ENCODE results near the gene GP9. TPM values are rescaled to one million over a fixed set of nuclear protein-coding genes. Genes with fewer than 3 reads are reported as not detected.

GP9 gene
- total RNA-seq, 1 donor: not detected

- TF ChIP-seq, protein P1, sequence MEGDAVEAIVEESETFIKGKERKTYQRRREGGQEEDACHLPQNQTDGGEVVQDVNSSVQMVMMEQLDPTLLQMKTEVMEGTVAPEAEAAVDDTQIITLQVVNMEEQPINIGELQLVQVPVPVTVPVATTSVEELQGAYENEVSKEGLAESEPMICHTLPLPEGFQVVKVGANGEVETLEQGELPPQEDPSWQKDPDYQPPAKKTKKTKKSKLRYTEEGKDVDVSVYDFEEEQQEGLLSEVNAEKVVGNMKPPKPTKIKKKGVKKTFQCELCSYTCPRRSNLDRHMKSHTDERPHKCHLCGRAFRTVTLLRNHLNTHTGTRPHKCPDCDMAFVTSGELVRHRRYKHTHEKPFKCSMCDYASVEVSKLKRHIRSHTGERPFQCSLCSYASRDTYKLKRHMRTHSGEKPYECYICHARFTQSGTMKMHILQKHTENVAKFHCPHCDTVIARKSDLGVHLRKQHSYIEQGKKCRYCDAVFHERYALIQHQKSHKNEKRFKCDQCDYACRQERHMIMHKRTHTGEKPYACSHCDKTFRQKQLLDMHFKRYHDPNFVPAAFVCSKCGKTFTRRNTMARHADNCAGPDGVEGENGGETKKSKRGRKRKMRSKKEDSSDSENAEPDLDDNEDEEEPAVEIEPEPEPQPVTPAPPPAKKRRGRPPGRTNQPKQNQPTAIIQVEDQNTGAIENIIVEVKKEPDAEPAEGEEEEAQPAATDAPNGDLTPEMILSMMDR (IDR thresholded peaks at IDR 0.05; ENCODE audit: insufficient read depth, low read length): no peak
- H3K4me3 ChIP-seq (ENCODE audit: low read depth, low read length): no peak overlapping the region
- DNase-seq (ENCODE audit: low read depth): no peak
These were observed 13.6 kb upstream of the GP9 start for GRCh38 chr3:129046732-129047552.

DNA sequence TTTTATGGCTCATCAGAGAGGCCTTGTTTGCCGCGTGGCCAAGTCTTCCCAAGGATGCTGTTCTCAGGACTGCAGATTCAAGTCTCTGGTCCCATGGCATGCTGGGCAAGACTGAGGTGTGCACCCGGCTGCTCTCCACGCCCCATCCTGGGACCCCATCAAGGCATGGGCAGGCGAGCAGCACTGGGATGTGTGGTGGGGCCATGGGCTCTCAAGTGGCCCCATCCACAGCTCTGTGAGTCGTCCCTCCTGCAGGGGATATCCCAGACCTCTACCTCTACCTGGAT lies 13.1 kb upstream of the GP9 start:
- no peak for DNase-seq (ENCODE audit: low read depth)
- no peak overlapping the region for H3K4me3 ChIP-seq (ENCODE audit: low read depth, low read length)
- TF ChIP-seq, protein P1 (IDR thresholded peaks at IDR 0.05; ENCODE audit: insufficient read depth, low read length): no peak

GRCh38 chr3:129050556-129051295 lies 9.9 kb upstream of the GP9 start:
- TF ChIP-seq, protein P1 (IDR thresholded peaks at IDR 0.05; ENCODE audit: insufficient read depth, low read length): no peak
- H3K4me3 ChIP-seq (ENCODE audit: low read depth, low read length): no peak overlapping the region

DNA sequence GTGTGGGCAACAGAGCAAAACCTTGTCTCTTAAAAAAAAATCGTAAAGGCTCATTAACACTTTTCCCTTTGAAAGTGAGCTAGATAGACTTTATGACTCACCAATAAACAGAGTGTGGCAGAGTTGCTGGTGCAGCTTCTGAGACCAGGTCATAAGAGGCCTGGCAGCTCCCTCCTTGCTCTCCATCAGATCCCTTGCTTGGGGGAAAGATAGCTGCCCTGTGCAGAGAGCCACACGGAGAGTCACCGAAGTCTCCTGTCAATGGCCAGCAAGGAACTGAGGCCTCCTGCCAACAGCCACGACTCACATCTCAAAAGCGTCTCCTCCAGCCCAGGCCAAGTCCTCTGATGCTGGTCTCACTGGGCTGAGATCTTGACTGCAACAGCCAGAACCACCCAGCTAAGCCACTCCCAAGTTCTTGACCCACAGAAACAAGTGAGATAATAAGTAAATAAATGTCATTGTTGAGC lies 8.7 kb upstream of the GP9 start:
- DNase-seq (ENCODE audit: low read depth): peak; percentile 20
- TF ChIP-seq, protein P1 (IDR thresholded peaks at IDR 0.05; ENCODE audit: insufficient read depth, low read length): no peak
- H3K4me3 ChIP-seq (ENCODE audit: low read depth, low read length): no peak overlapping the region

More at GRCh38 chr3:129050556-129051295, 9.9 kb upstream of the GP9 start:
- DNase-seq (ENCODE audit: low read depth): no peak

DNA sequence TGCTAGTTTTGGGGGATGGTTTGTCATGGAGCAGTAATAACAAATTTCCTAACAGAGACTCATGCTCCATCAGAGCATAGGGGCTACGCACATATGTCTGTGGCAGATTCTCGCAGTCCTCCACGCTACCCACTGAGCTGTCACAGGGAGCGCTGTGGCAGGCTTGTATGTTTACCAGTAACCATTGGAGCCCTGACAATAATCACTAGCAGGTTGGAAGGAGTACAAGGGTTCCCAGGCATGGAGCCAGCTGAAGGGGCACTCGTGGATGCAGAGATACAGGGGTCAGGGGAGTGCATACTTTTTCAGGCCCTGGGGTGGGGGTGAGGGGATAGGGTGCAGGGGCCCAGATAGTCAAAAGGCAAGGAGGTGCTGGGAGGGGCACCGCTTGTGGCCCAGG lies 7.9 kb upstream of the GP9 start:
- no peak for DNase-seq (ENCODE audit: low read depth)
- TF ChIP-seq, protein P1 (IDR thresholded peaks at IDR 0.05; ENCODE audit: insufficient read depth, low read length): no peak
- no peak overlapping the region for H3K4me3 ChIP-seq (ENCODE audit: low read depth, low read length)

- DNase-seq (ENCODE audit: low read depth): peak; percentile 4
- TF ChIP-seq, protein P1 (IDR thresholded peaks at IDR 0.05; ENCODE audit: insufficient read depth, low read length): no peak
- H3K4me3 ChIP-seq (ENCODE audit: low read depth, low read length): no peak overlapping the region
These were observed 5.9 kb upstream of the GP9 start for GRCh38 chr3:129054605-129055104.

All from fibroblast of the aortic adventitia (primary cell).